Left ventricle myocardium inferior (tissue), 1 donor: ENCODE measurements around the gene GUCY2D. TPM values are rescaled to one million over a fixed set of nuclear protein-coding genes. Genes with fewer than 3 reads are reported as not detected.

Experiments used
- DNase-seq: peaks from one replicate; pipeline ENCODE4 v3.0.0-alpha.2; 2020
- H3K27ac ChIP-seq: fragments of 200-600 bp; replicated peaks from 2 replicates; pipeline ENCODE4 v1.8.0; 2021
- H3K27me3 ChIP-seq: fragments of 200-600 bp; 2 replicates; pipeline ENCODE4 v1.8.0; 2021; ENCODE audit warnings: low read depth
- H3K36me3 ChIP-seq: fragments of 200-600 bp; 2 replicates; pipeline ENCODE4 v1.8.0; 2021
- H3K4me1 ChIP-seq: fragments of 200-600 bp; 2 replicates; pipeline ENCODE4 v1.8.0; 2021
- H3K4me3 ChIP-seq: fragments of 200-600 bp; 2 replicates; pipeline ENCODE4 v1.8.0; 2021; ENCODE audit warnings: mild to moderate bottlenecking, moderate library complexity
- H3K9me3 ChIP-seq: fragments of 200-600 bp; replicated peaks from 2 replicates; pipeline ENCODE4 v1.8.0; 2021
- intact Hi-C: fragments of 100-400 bp; cut with micrococcal nuclease; formaldehyde crosslinking; loops from one replicate; pipeline ENCODE4 v1.11.0; 2022
- total RNA-seq: library from RNA; stranded (reverse); fragmentation: NEBNext Ultra II Directional; extraction: Animal tissue kit (Norgen Biotek cat#: 25700); gene quantifications from one replicate; pipeline ENCODE4 v1.2.1, GENCODE V29; 2021
- TF ChIP-seq, protein P1 (sequence below): fragments of 200-600 bp; IDR thresholded peaks from 2 replicates; pipeline ENCODE4 v1.8.0; 2021; ENCODE audit warnings: antibody characterized with exemption, mild to moderate bottlenecking, borderline replicate concordance
- donor health status: DM: no; HTN: yes; CAD: no; lungs with severe emphysema.

Gene GUCY2D
- total RNA-seq, 1 donor from 2014 or later = not detected

DNA sequence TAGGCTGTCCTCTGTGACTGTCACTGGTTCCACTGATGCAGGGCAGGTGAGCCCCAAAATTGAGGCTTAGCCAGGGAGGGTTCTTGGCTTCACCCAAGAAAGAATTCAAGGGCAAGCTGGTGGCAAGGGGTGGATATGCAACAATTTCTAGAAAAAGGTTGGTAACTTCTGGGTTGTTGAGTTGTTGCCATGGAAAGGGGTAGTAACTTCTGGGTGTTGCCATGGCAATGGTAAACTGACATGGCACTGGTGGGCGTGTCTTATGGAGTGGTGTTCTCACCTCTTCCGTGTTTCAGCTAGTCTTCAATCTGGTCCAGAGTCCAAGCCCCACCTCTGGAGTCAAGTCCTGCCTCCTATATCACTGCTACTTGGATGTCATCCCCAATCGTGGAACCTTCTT, 9.5 kb upstream of the GUCY2D start:
- H3K9me3 ChIP-seq = no peaks in the 10 kb centered on the region
- TF ChIP-seq, protein P1, sequence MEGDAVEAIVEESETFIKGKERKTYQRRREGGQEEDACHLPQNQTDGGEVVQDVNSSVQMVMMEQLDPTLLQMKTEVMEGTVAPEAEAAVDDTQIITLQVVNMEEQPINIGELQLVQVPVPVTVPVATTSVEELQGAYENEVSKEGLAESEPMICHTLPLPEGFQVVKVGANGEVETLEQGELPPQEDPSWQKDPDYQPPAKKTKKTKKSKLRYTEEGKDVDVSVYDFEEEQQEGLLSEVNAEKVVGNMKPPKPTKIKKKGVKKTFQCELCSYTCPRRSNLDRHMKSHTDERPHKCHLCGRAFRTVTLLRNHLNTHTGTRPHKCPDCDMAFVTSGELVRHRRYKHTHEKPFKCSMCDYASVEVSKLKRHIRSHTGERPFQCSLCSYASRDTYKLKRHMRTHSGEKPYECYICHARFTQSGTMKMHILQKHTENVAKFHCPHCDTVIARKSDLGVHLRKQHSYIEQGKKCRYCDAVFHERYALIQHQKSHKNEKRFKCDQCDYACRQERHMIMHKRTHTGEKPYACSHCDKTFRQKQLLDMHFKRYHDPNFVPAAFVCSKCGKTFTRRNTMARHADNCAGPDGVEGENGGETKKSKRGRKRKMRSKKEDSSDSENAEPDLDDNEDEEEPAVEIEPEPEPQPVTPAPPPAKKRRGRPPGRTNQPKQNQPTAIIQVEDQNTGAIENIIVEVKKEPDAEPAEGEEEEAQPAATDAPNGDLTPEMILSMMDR = no peak
- H3K27ac ChIP-seq = no peak overlapping the region
- no peak overlapping the region for H3K4me3 ChIP-seq
- no peaks in the 10 kb centered on the region for H3K36me3 ChIP-seq
- no peak for DNase-seq
- intact Hi-C loops = loop anchor here (10.0 kb wide), 1 partner anchor 248 kb away; no protein-coding TSS in a partner anchor
- H3K4me1 ChIP-seq = peaks cover 24% of the 10 kb centered on the region
- peaks cover 3% of the 10 kb centered on the region for H3K27me3 ChIP-seq

DNA sequence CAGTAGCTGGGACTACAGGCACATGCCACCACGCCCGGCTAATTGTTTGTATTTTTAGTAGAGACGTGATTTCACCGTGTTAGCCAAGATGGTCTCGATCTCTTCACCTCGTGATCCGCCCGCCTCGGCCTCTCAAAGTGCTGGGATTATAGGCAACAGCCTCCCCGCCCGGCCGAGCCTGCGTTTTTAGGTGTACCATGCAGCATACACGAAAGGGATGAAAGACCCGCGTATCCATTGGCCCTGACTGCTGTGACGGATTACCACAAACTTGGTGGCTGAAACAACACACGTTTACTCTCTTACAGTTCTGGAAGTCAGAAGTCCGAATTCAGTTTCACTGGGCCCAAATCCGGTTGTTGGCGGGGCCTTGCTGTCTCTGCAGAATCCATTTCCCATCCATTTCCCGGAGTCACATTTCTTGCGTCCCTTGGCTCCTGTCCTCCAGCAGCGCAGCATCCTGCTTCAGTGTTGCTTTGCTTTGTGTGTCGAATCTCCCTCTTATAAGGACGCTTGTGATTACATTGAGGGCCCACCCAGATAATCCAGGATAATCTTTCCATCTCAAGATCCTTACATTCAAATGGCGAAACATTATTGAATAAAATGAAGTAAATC, 8.3 kb upstream of the GUCY2D start:
- H3K36me3 ChIP-seq = no peaks in the 10 kb centered on the region
- H3K4me3 ChIP-seq = no peak overlapping the region
- peak overlapping the region; percentile 76 for H3K27ac ChIP-seq
- TF ChIP-seq, protein P1 = no peak
- H3K4me1 ChIP-seq = peaks cover 24% of the 10 kb centered on the region
- DNase-seq = no peak
- no peaks in the 10 kb centered on the region for H3K9me3 ChIP-seq
- H3K27me3 ChIP-seq = peaks cover 8% of the 10 kb centered on the region
- intact Hi-C loops = loop anchor here (10.0 kb wide), 1 partner anchor 249 kb away; no protein-coding TSS in a partner anchor

DNA sequence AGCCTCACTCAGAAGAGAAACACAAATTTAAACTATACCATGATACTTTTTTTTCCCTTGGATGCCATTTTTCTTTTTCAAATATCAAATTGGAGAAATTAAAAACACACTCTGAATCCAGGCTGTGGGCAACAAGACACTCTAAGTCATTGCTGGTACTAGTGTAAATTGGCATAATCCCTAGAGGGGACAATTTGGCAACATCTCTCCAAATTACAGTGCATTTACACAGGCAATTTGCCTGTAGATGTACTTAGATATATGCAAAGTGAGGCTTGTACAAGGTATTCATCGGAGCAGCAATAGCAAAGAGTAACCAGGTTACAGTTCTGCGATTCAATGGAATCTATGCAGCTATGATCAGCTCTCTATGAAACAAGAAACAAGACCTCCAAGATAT, 6.7 kb upstream of the GUCY2D start:
- no peak overlapping the region for H3K27ac ChIP-seq
- peaks cover 13% of the 10 kb centered on the region for H3K4me1 ChIP-seq
- H3K27me3 ChIP-seq = peaks cover 23% of the 10 kb centered on the region
- H3K4me3 ChIP-seq = no peak overlapping the region
- H3K36me3 ChIP-seq = no peaks in the 10 kb centered on the region
- intact Hi-C loops = loop anchor here (10.0 kb wide), 1 partner anchor 251 kb away; no protein-coding TSS in a partner anchor
- H3K9me3 ChIP-seq = no peaks in the 10 kb centered on the region
- DNase-seq = no peak
- TF ChIP-seq, protein P1 = no peak

DNA sequence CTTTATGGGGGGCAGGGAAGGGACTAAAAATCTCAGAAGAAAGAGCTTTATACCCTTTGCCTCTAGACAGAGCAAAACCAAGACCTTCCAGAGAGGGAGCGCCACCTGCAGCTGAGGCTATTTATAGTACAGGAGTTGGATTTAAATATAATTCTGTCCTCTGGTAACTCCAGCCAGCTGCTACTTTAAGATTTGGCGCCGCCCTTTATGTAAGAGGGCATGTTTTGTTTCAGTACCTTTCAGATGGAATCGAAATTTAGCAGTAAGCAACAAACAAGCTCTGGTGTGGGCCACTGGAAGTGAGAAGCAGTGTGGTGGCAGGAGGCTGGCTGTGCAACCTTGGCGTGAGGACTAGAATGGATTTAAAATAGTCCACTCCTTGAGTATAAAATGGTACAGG, 5.2 kb upstream of the GUCY2D start:
- Histone ChIP-seq H3K4me1 (peaks cover 14% of the 10 kb centered on the region), H3K9me3 (no peaks in the 10 kb centered on the region), H3K36me3 (no peaks in the 10 kb centered on the region), H3K27ac (peak overlapping the region; percentile 84), H3K4me3 (peak overlapping the region; percentile 24), H3K27me3 (peaks cover 38% of the 10 kb centered on the region)
- peak; percentile 33 for DNase-seq
- TF ChIP-seq, protein P1 = peak; percentile 58
- intact Hi-C loops = loop anchor here (10.0 kb wide), 1 partner anchor 252 kb away; no protein-coding TSS in a partner anchor

DNA sequence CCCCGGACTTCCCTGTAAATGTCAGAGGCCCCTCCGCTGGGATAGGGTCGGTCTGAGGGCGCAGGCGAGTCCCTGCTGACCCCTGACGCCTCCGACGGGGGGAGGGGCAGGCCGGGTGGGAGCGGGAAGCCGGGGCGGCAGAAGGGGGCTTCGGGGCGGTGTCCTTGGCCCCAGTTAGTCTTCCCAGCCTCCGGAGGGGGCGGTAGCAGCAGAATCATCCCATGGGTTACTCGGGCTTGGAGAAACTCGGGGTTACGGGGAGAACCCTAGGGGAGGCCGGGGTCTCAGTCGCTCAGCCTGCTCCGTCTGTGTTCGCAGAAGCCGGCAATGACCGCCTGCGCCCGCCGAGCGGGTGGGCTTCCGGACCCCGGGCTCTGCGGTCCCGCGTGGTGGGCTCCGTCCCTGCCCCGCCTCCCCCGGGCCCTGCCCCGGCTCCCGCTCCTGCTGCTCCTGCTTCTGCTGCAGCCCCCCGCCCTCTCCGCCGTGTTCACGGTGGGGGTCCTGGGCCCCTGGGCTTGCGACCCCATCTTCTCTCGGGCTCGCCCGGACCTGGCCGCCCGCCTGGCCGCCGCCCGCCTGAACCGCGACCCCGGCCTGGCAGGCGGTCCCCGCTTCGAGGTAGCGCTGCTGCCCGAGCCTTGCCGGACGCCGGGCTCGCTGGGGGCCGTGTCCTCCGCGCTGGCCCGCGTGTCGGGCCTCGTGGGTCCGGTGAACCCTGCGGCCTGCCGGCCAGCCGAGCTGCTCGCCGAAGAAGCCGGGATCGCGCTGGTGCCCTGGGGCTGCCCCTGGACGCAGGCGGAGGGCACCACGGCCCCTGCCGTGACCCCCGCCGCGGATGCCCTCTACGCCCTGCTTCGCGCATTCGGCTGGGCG, 542 bp downstream of the GUCY2D start:
- peaks cover 86% of the 10 kb centered on the region for H3K27me3 ChIP-seq
- no peak overlapping the region for H3K27ac ChIP-seq
- peaks cover 16% of the 10 kb centered on the region for H3K4me1 ChIP-seq
- H3K36me3 ChIP-seq = no peaks in the 10 kb centered on the region
- intact Hi-C loops = no loop called here
- DNase-seq = no peak
- no peaks in the 10 kb centered on the region for H3K9me3 ChIP-seq
- TF ChIP-seq, protein P1 = no peak
- H3K4me3 ChIP-seq = peak overlapping the region; percentile 60
